Activated B cell treated with CpG ODN at 0.5 μM for 24 hours (primary cell): ENCODE measurements around the gene SCN4B. TPM values are rescaled to one million over a fixed set of nuclear protein-coding genes. Genes with fewer than 3 reads are reported as not detected.

Experiments used
- ATAC-seq: fragments of 200-7000 bp; cut with Tn5 transposase; one replicate; pipeline ENCODE4 v1.10.0; 2021; ENCODE audit warnings: low read depth, mild to moderate bottlenecking, moderate library complexity
- CTCF ChIA-PET: fragments of 350-600 bp; sonication (Branson Sonifier 250); formaldehyde crosslinking; loops from one replicate; lab custom pipeline; 2021; ENCODE audit warnings: antibody characterized with exemption; lab: Charles Lee
- POLR2A ChIA-PET: fragments of 350-600 bp; sonication (Branson Sonifier 250); formaldehyde crosslinking; loops from one replicate; lab custom pipeline; 2021; ENCODE audit warnings: antibody characterized with exemption; lab: Charles Lee
- DNase-seq: peaks from one replicate; pipeline ENCODE4 v3.0.0; 2022
- H3K27ac Mint-ChIP-seq: one replicate; pipeline ENCODE4 v1.8.0; 2020; ENCODE audit warnings: mixed read lengths
- H3K27me3 Mint-ChIP-seq: one replicate; pipeline ENCODE4 v1.8.0; 2021; ENCODE audit warnings: mixed read lengths
- H3K36me3 Mint-ChIP-seq: one replicate; pipeline ENCODE4 v1.8.0; 2021; ENCODE audit warnings: low read depth, mixed read lengths
- H3K4me1 Mint-ChIP-seq: one replicate; pipeline ENCODE4 v1.8.0; 2021; ENCODE audit warnings: mixed read lengths
- H3K4me3 Mint-ChIP-seq: one replicate; pipeline ENCODE4 v1.8.0; 2020; ENCODE audit warnings: mild to moderate bottlenecking, mixed read lengths
- H3K9me3 Mint-ChIP-seq: one replicate; pipeline ENCODE4 v1.8.0; 2020; ENCODE audit warnings: mixed read lengths
- CTCF ChIP-seq: fragments of 200-600 bp; IDR thresholded peaks from one replicate; pipeline ENCODE4 v1.8.0; 2022; ENCODE audit warnings: antibody characterized with exemption, mild to moderate bottlenecking
- intact Hi-C: fragments of 100-400 bp; cut with micrococcal nuclease; formaldehyde crosslinking; loops from one replicate; pipeline ENCODE4 v1.15.1; 2024
- total RNA-seq: library from RNA; stranded (reverse); gene quantifications from 2 replicates; pipeline ENCODE4 v1.2.3, GENCODE V29; 2022

Gene SCN4B
- total RNA-seq, 1 donor from 2014 or later: not detected

- Mint-ChIP-seq H3K4me1 (no peaks in the 10 kb centered on the region), H3K9me3 (no peaks in the 10 kb centered on the region), H3K4me3 (no peak overlapping the region), H3K36me3 (no peaks in the 10 kb centered on the region), H3K27ac (no peak overlapping the region), H3K27me3 (peaks cover 33% of the 10 kb centered on the region)
- intact Hi-C loops: no loop called here
- DNase-seq: no peak
- CTCF ChIA-PET: interaction anchor here (4.4 kb wide), 1 partner anchor 24 kb away, joined by 46 read pairs; no protein-coding TSS in a partner anchor
- TF ChIP-seq CTCF: no peak
- no peak for ATAC-seq
- POLR2A ChIA-PET: no interaction called here
Measured at GRCh38 chr11:118168751-118169150, 16.1 kb upstream of the SCN4B start.

- POLR2A ChIA-PET: no interaction called here
- Mint-ChIP-seq H3K36me3 (no peaks in the 10 kb centered on the region), H3K9me3 (no peaks in the 10 kb centered on the region), H3K4me1 (no peaks in the 10 kb centered on the region), H3K27me3 (peaks cover 36% of the 10 kb centered on the region), H3K4me3 (no peak overlapping the region), H3K27ac (no peak overlapping the region)
- intact Hi-C loops: no loop called here
- ATAC-seq: no peak
- no peak for TF ChIP-seq CTCF
- CTCF ChIA-PET: interaction anchor here (4.4 kb wide), 1 partner anchor 24 kb away, joined by 46 read pairs; no protein-coding TSS in a partner anchor
- no peak for DNase-seq
Measured at GRCh38 chr11:118168316-118168715, 15.7 kb upstream of the SCN4B start.

- no peaks in the 10 kb centered on the region for H3K4me1 Mint-ChIP-seq
- ATAC-seq (no peak), DNase-seq (no peak)
- peaks cover 38% of the 10 kb centered on the region for H3K27me3 Mint-ChIP-seq
- H3K4me3 Mint-ChIP-seq: no peak overlapping the region
- ChIA-PET POLR2A (no interaction called here), CTCF (no interaction called here)
- no peaks in the 10 kb centered on the region for H3K9me3 Mint-ChIP-seq
- H3K36me3 Mint-ChIP-seq: no peaks in the 10 kb centered on the region
- no peak overlapping the region for H3K27ac Mint-ChIP-seq
- no peak for TF ChIP-seq CTCF
- intact Hi-C loops: no loop called here
Measured at GRCh38 chr11:118167906-118168305, 15.3 kb upstream of the SCN4B start.

GRCh38 chr11:118167253-118167652, 14.6 kb upstream of the SCN4B start:
- ChIA-PET CTCF (interaction anchor here (0.8 kb wide), 1 partner anchor 345 kb away, joined by 3 read pairs; no protein-coding TSS in a partner anchor), POLR2A (no interaction called here)
- Mint-ChIP-seq H3K27me3 (peaks cover 40% of the 10 kb centered on the region), H3K9me3 (no peaks in the 10 kb centered on the region), H3K4me3 (no peak overlapping the region), H3K36me3 (no peaks in the 10 kb centered on the region), H3K27ac (no peak overlapping the region), H3K4me1 (no peaks in the 10 kb centered on the region)
- intact Hi-C loops: no loop called here
- DNase-seq (no peak), ATAC-seq (no peak)
- TF ChIP-seq CTCF: no peak

GRCh38 chr11:118166641-118167040, 14.0 kb upstream of the SCN4B start:
- no peaks in the 10 kb centered on the region for H3K4me1 Mint-ChIP-seq
- intact Hi-C loops: no loop called here
- peaks cover 40% of the 10 kb centered on the region for H3K27me3 Mint-ChIP-seq
- no peak for TF ChIP-seq CTCF
- no peaks in the 10 kb centered on the region for H3K36me3 Mint-ChIP-seq
- ChIA-PET CTCF (interaction anchor here (0.8 kb wide), 1 partner anchor 344 kb away, joined by 3 read pairs; no protein-coding TSS in a partner anchor), POLR2A (no interaction called here)
- ATAC-seq (no peak), DNase-seq (no peak)
- no peaks in the 10 kb centered on the region for H3K9me3 Mint-ChIP-seq
- no peak overlapping the region for H3K4me3 Mint-ChIP-seq
- H3K27ac Mint-ChIP-seq: no peak overlapping the region
